ENCODE results near the gene TRERF1.

GRCh38 chr6:42292004-42292740 lies 159.6 kb downstream of the TRERF1 start:
- no peak for TF ChIP-seq EZH2 (IDR thresholded peaks at IDR 0.05)
- no peak for TF ChIP-seq CTCF (IDR thresholded peaks at IDR 0.05)
